ENCODE measurements around the gene HNRNPUL1.

- no peak for TF ChIP-seq EZH2 (IDR thresholded peaks at IDR 0.05; ENCODE audit: low read length)
- no peak for TF ChIP-seq CTCF (optimal IDR thresholded peaks at IDR 0.05 in 1 of 3, IDR thresholded peaks at IDR 0.05 in 1 of 3, conservative IDR thresholded peaks at IDR 0.05 in 1 of 3; ENCODE audit: extremely low read depth in 1 of 3, insufficient read depth in 2 of 3, low read length in 3 of 3)
Observed at GRCh38 chr19:41355035-41355434, 90.9 kb downstream of the HNRNPUL1 start.
